Bronchial epithelial cell (primary cell): ENCODE measurements around the gene SHISA9. TPM values are rescaled to one million over a fixed set of nuclear protein-coding genes. Genes with fewer than 3 reads are reported as not detected.
A peak's percentile ranks its signal among the peaks of the same experiment; 100 is the strongest.

Experiments
- DNase-seq: peaks from one replicate; pipeline ENCODE4 v3.0.0-alpha.2; 2010; ENCODE audit warnings: low read depth
- FAIRE-seq: peaks from 2 replicates; lab custom pipeline; 2011; peaks lifted over from hg19 to GRCh38; lab: Jason Lieb, UNC
- H3K27me3 ChIP-seq: 2 replicates; pipeline ENCODE4 v1.5.1; 2011; ENCODE audit warnings: low read length; ENCODE audit not compliant: control insufficient read depth, insufficient read depth
- H3K36me3 ChIP-seq: 2 replicates; pipeline ENCODE4 v1.5.1; 2011; ENCODE audit warnings: low read length; ENCODE audit not compliant: control insufficient read depth, insufficient read depth
- H3K4me3 ChIP-seq: 2 replicates; pipeline ENCODE4 v1.5.1; 2011; ENCODE audit warnings: mild to moderate bottlenecking, low read depth, low read length, control low read depth
- CTCF ChIP-seq: IDR thresholded peaks from 2 replicates; pipeline ENCODE4 v1.5.1; 2011; ENCODE audit warnings: mild to moderate bottlenecking, moderate library complexity, low read length, control low read depth, inconsistent platforms; ENCODE audit not compliant: insufficient read depth, severe bottlenecking
- total RNA-seq: library from RNA; depleted of rRNA; stranded (reverse); fragments of >200 nt; gene quantifications from 2 replicates; pipeline ENCODE4 v1.2.1, GENCODE V29; 2014

SHISA9 gene
- total RNA-seq, 1 donor from 2014 or later, result under 0.01 TPM

- no peak for DNase-seq
- TF ChIP-seq CTCF, result no peak
- no peaks in the 10 kb centered on the region for H3K36me3 ChIP-seq
- peak; percentile 77 for FAIRE-seq
- H3K27me3 ChIP-seq, result no peaks in the 10 kb centered on the region
- H3K4me3 ChIP-seq, result no peak overlapping the region
These were observed 33.2 kb upstream of the SHISA9 start for GRCh38 chr16:12868169-12868568.

- TF ChIP-seq CTCF, result no peak
- H3K36me3 ChIP-seq, result no peaks in the 10 kb centered on the region
- DNase-seq, result no peak
- no peak for FAIRE-seq
- no peak overlapping the region for H3K4me3 ChIP-seq
- no peaks in the 10 kb centered on the region for H3K27me3 ChIP-seq
These were observed 32.6 kb upstream of the SHISA9 start for GRCh38 chr16:12868788-12869187.

GRCh38 chr16:12869698-12870427, 31.5 kb upstream of the SHISA9 start:
- no peak for DNase-seq
- Histone ChIP-seq H3K4me3 (no peak overlapping the region), H3K27me3 (no peaks in the 10 kb centered on the region), H3K36me3 (no peaks in the 10 kb centered on the region)
- no peak for TF ChIP-seq CTCF
- no peak for FAIRE-seq

- TF ChIP-seq CTCF, result no peak
These were observed 29.6 kb upstream of the SHISA9 start for GRCh38 chr16:12871784-12872183.

GRCh38 chr16:12874186-12874585, 27.2 kb upstream of the SHISA9 start:
- no peaks in the 10 kb centered on the region for H3K36me3 ChIP-seq
- H3K4me3 ChIP-seq, result no peak overlapping the region
- DNase-seq (peak; percentile 39), FAIRE-seq (no peak)
- no peaks in the 10 kb centered on the region for H3K27me3 ChIP-seq
- no peak for TF ChIP-seq CTCF

More at GRCh38 chr16:12871784-12872183, 29.6 kb upstream of the SHISA9 start:
- H3K36me3 ChIP-seq, result no peaks in the 10 kb centered on the region
- FAIRE-seq (no peak), DNase-seq (no peak)
- H3K27me3 ChIP-seq, result no peaks in the 10 kb centered on the region
- no peak overlapping the region for H3K4me3 ChIP-seq

GRCh38 chr16:12876778-12877177, 24.6 kb upstream of the SHISA9 start:
- DNase-seq (no peak), FAIRE-seq (no peak)
- TF ChIP-seq CTCF, result no peak
- H3K4me3 ChIP-seq, result no peak overlapping the region
- H3K36me3 ChIP-seq, result no peaks in the 10 kb centered on the region
- no peaks in the 10 kb centered on the region for H3K27me3 ChIP-seq
